HTERT RPE-1 (cell line): Measurements from ENCODE around the gene P2RY2.
"Not testable (repeated sequence)": the region's sequence is repeated elsewhere in the genome, so short reads cannot be mapped to it uniquely, and the experiment has no call there.

Experiments
- in situ Hi-C: fragments of 300-500 bp; cut with MboI; formaldehyde crosslinking; loops from 4 replicates; pipeline ENCODE4 v1.14.3; 2020; ENCODE audit warnings: low sequenced_read_pairs

Gene P2RY2

DNA sequence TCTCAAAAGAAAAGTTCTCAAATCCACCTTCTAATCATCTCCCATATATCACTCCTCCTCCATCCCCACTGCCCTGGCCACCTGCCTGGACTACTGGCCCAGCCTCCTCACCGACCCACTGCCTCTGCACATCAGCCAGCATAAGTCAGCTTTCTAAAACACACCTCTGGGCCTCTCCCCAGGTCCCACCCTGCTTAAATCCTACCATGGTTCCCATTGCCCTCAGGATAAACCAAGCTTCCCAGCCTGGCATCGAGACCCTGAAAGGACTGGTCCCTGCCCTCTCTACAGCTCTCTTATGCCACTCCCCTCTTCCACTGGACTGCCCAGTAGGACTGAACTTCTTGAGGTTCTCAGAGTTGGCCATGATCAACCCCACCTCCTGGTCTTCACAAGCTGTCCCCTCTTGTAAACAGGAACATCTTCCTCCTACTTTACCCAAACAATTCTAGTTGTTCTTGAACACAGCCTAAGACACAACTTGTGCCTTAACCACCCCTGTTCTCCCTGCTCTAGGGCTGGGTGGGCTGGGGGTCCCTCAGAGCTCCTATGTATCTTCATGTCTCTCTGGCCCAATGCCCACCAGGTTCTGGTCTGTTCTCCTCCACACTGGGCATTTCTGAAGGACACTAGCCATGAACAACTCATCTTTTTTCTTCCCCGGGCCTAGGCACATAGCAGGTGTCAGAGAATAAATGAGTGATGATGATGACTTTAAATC, 41.5 kb downstream of the P2RY2 start:
- in situ Hi-C loops: no loop called here

DNA sequence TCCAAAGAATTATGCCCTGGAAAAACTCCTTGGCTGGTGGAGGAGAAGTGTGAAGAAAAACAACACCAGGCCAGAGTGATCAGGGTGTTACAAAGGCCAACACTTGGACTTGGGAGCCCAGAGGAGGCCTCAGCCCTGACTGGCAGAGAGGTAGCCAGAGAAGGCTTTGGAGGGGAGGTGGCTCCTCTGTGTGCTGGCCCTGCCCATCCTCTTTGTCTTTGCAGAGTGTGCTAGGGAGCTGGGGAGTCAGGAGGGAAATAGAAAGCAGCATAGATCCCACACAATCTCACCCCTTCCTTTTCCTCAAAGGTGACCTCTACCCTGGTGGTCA, 42.0 kb downstream of the P2RY2 start:
- in situ Hi-C loops: no loop called here

DNA sequence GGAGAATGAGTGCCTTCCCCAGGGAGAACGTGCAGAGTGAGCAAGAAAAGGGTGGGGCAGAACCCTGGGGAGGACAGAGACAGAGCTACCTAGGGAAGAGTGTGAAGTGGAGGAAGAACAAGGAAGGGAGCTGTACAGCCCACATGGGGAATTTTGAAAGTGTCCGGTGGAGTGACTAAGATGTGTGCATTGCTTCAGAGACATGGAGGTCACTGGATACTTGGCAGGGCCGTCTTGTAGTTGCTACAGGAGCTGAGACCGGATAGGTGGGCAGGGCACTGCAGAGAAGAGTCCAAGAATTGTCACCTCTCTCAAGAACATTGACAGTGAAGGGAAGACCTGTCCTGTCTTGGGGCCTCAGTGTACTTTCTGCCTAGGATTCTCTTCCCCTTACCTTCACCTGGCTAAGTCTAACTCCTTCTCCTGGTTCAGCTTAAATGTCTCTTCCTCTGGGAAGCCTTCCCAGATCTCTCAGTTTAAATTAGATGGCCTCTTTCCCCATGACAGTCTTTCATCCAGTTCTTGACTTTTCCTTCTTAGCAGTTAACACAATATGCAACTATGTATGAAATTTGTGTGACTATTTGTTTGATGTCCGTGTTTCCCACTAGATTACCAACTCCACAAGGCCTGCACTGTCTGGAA, 44.9 kb downstream of the P2RY2 start:
- in situ Hi-C loops: no loop called here

DNA sequence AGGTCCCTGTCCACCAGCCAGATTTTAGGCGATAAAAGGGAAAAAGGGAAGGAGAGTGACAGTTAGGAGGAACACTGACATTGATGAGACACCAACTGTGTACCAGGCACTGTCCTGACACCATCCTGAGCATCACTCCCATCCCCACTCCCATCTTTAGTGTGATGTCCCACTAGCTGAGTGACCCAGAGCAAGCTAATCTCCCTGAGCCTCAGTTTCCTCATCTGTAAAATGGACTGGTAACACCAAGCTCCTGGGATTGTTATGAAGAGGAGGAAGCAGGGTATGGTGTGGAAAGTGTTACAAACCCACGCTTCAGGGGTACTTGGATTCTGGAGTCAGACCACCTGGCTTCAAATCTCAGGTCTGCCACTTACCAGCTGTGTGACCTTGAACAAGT, 45.6 kb downstream of the P2RY2 start:
- in situ Hi-C loops: no loop called here

DNA sequence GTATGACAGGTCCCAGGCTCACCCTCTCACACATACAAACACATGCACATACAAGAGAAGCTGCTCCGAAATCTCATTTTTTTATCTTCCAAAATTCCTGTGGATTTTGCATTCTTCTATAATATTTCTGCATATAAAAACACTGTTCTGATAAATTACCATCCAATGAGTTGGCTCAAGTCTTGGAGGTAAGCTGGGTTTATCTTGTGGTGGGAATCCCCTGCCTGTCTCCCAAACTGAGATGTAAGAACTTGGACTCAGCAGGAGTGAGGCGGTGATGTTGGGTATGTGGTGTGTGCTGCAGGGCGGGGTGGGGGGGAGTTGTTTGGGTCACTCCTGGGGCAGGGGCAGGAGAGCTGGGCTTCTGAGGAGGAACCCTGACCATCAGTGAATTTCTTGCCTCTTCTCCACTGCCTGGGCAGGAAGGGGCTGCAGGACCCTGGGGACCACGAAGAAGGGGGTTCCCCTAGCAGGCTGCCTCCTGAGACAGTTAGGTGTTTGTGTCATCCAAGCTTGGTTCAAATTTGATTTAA, 47.3 kb downstream of the P2RY2 start:
- in situ Hi-C loops: no loop called here

DNA sequence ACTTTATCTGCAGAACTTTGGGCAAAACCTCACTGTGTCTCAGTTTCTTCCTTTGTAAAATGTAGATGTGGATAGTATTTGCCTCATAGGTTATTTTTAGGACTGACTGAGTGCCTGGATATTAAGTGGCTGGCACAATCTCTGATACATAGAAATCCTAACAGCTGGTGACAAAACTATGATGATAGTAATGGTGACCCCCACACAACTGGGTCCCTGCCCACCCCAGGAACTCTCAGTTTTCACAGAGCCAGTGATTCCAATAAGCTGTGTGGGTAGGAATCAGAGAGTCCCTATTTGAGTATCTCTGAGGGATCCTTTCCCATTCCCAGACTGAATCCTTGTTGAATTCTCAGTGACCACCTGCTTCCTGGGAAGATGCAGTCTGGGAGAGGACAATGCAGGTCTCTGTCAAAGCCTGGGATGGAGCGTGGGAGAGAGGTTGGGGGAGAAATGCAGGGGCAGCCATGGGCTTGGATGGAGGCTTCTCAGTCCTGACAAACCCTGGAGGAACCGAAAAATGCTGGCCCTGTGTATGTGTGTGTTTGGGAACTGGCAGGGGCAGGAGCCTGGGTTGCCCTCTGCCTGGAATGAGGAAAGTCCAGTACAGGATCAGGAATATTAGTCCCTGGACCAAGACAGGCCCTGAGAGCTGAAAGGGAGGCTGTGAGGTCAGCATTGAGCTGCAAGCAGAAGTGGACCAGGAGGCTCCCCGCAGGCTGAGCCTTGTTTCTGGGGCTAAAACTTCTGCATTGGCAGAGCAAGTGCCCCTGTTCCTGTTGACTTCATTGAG, 48.0 kb downstream of the P2RY2 start:
- in situ Hi-C loops: no loop called here

DNA sequence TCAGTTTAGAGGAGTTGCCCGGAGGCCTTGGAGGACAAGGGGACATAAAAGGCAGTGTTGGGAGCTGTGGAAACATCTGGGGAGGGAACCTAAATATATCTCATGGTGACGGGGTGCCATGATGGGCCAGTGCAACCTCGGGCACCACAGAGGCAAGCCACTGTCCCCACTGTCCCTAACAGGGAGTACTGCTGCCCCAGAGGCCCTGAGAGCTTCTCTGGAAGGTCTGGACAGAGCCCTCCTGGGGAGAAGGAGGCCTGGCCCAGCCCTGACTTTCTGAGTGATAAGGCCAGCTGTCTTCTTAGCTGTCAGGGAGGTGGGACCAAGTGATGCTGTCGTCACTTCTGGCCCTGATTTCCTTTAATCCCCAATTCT, 48.6 kb downstream of the P2RY2 start:
- in situ Hi-C loops: no loop called here

DNA sequence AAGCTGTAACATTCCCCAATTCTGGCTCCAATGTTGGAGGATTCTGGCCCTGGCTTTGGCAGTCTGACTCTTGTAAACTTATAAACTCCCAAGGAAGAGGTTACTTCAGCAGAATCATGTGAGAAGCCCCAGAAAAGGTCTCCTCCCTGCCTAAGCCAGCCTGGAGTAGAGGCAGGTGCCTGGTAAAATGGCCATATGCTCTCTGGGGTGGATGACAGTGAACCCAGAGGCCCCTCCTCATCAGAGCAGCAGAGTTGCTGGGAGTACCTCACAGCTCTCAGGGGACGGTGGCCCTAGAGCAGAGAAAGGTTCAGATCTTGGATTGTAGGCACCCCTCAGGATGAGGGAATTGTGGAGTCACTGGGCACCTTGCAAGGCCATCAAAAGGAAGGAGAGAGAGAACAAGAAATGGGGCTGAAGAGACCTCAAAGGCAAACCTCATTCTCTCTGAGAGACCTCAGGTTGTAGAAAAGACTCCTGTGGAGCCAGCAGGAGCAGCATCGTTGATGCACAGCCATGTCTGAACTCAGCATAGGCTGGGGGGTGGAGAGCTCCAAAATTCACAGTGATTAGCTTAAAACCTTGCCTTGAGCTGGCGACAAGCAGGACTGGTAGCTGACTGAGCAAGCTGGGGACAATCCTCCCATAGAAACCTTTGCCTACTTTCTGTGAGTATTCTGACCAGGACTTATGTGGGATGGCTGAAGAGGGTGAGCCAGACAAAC, 49.2 kb downstream of the P2RY2 start:
- in situ Hi-C loops: no loop called here

DNA sequence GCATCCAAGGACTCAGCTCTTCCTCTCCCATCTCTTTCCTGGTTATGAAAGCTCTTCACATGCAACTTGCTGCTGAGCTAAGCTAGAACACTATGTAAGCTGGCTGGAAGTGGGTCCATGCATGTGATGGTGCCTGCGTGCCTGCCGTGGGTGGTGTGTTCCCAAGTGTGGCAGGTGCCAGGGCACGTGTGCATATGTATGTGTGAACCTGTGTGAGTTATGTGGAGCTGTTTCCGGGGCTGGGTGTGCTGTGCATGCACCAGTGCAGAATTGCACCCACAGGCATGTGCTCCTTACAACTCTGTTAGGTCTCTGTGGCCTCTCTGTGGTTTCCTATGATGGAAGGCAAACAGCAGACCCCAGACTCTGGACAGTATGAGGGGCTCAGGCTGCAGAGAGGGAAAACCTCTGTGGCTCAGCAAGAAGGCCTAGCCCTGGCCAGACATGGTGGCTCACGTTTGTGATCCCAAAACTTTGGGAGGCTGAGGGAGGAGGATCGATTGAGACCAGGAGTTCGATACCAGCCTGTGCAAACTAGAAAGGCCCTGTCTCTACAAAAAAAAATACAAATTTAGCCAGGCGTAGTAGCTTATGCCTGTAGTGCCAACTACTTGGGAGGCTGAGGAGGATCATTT, 49.9 kb downstream of the P2RY2 start:
- in situ Hi-C loops: no loop called here

DNA sequence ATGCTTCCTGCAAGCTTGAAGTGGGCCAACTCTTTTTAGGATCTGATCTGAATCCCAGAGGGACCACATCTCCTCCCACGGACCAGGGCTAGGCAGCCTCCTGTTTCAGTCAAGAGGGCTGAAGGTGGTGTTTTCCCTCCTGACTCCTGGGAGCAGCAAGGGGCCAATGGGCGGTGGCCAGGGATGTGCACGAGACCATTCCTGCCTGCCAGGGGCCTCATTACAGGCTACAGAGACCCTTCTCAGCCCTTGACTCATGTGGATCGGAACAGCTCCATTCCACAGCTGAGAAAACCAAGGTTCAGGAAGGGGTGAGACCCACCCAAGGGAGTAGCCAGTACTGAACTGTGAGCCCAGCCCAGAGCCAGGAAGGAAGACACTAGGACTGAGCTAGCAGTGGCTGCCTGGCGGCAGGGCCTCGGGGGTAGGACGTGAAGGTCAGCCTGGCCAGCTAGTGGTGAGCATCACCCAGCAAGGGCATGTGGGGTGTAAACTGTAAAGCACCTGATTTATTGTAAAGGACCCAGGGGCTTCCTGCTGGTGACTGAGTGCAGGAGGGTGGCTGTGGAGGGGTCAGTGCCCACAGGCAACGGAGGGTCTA, 50.7 kb downstream of the P2RY2 start:
- in situ Hi-C loops: no loop called here

DNA sequence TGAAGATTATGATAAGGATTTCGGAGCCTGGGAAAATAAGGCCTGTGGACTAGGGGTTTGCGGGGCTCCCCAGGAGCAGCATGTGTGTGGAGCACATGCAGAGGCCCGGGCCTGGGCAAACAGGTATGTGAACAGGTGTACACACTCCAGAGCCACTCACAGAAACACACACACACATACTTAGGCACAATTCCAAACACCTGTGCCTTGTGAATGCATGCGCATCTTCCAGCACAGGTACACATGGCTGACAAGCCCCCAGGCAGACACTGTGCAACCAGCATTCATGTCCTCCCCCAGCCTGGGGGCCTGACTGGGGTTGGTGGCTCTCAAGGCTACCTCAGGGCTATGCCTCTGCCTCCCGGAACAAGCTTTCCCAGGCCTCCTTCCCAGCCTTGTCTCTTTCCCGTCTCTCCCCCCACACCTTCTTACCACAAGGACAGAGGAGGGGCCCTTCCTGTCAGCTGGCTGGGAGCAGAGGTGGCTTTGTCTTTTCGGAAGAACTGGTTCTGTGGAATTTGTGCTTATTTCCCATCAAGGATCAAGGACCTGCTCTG, 51.5 kb downstream of the P2RY2 start:
- in situ Hi-C loops: no loop called here

DNA sequence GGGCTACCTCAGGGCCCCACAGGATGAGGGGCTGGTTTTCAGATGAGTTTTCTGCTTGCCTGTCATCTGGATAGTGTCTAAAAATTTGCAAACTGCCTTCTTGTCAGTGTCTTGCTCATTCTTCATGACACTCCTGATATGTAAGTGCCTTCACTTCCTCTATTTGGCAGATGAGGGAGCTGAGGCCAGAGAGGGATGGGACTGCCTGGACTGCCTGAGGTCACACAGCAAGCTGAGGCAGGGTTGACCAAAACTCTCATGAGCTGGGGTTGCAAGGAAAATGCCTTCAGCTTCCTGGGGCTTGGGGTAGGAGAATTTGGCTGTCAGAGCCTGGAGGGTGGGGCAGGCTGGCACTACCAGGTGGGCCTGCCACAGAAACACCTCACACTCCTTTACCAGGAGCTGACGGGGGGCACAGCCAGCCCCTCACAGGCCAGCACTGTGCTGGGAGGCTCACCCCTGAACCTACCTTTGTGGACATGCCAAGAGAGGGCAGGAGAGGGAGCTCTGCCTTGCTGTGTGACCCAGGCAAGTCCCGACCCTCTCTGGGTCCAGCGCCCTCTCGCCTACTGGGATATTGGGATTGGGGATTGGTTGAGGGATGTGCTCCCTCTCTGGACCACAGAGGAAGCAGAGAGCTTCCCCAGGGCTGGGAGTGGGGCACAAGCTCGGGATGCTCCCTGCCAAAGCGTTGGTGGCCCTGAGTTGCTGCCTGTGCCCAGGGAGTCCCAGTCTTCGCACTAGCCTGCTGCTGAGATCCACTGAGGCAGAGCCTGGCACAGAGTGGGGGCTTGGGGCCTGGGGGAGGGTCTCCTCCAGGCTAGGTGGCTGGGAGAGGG, 52.2 kb downstream of the P2RY2 start:
- in situ Hi-C loops: no loop called here

DNA sequence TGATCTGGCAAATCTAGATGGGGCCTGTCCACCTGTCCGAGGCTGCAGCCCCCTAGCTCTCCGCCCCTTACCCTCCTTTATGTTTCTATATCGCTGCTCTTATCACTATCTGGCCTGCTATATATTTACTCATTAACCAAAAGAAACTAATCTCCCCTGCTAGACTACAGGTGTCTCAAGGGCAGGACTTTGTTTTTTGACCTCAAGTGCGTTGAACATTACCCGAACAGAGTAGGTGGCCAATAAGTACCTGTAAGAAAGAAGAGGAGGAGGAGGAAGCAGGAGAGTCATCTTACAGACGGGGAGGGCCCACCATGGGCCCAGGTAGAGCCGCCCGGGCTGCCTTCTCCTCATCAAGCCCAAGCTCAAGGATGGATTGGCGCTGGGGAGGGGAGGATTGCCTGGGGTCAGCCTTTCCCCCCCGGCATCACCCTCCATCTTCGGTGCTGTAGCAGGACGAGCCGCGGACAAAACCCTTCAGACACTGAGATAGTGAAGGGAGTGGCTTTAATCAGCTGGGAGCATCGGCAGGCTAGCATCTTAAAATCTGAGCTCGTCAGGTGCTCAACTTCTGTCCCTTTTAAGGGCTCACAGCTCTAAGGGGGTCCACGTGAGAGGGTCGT, 52.9 kb downstream of the P2RY2 start:
- in situ Hi-C loops: no loop called here

DNA sequence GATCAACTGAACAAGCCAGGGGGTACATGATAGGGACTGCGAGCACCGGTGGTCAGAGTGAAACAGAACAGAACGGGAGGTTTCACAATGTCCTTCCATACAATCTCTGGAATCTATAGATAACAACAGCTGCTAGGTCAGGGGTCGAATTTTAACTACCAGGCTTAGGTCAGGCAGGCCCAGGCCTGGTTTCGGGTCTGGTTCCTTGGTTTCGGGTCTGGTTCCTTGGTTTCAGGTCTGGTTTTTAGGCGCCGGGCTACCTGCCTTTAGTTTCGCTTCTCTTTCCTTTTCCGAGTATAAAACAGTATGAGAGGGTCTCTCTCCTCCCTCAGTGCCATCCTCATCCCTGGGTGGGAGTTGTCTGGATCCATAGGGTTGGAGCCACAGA, 53.4 kb downstream of the P2RY2 start:
- in situ Hi-C loops: not testable (repeated sequence)

DNA sequence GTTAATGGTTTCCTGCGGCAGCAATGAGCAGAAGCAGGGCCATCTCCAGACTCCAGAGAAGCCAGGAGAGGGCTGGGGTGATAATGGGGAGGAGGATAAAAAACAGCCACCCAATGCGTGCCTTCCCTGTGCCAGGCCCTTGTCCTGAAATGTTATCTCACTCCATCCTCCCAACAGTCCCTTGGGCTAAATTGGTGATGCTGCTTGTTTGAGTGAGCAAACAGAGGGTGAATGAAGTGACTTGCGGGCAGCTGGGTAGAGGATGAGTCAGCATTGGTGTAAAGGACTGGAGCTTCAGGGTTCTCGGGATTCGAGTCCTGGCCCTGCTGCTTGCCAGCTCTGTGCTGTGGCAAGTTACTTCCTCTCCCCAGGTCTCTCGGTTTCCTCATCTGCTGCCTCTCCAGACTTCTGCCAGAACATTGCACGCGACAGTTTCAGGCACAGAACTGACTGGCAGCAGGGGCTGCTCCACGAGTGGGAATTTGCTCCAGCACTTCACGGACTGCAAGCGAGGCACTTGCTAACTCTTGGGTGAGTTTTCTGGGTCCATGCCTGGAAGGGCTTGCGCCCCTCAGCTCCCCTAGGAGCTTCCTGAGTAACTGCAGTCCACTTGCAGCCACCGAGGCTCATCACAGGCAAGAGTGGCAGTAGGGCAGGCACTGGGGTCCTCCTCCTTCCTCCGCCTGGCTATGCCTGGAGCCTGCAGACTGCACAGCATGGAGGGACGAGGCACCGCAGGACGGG, 54.0 kb downstream of the P2RY2 start, which contains the start of gene P2RY6:
Gene P2RY6 (plus strand): TSS at position 403 of the 744 bp plus-strand sequence. CDS start 24,181 bp downstream, outside the sequence.
- in situ Hi-C loops: no loop called here

DNA sequence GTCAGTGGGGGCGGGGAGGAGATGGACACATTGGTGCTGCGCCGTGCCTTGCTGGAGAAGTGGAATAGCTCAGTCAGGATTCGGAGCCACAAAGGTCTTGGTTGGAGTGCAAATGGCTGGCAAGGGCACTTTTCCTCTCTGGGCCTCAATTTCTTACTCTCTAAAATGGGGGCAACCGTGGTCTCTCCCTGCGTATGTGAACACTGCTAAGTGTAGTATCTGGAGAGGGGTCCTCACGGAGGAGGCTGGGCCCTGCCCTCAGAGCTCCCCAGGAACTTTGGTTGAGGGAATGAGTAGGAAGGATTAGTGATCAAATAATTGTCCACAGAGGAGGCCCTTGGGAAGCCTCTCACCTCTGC, 54.6 kb downstream of the P2RY2 start:
- in situ Hi-C loops: no loop called here

DNA sequence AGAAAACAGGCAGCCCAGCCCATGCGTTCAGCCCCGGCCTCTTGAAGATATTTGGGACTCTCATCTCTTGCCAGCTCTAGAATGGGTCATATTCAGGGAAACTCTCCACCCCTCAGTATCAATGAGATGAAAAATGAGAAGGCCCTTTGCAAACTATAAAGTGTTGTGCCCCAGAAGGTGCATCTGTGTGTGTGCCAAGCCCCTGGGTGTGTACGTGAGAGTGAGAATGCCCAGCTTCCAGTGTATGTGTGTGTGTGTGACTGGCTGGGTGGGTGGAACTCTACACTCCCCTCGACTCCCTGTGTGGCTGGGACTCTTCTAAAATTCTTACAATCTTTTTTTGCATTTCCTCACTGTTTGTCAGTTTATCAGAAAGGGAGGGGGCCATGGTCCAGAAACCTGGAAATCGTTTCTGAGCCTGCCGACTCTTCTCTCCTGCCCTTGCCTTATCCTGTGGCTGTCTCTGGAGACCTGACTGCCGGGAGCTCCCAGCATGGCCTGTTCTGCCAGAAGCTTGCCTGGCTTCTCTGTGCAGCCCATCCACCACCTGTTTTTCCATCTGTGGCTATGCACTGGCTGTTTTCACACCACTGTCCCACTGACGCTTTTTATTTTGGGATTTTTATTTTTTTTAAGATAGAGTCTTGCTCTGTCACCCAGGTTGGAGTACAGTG, 55.3 kb downstream of the P2RY2 start:
- in situ Hi-C loops: no loop called here
